Ovary (tissue), 9 donors: ENCODE data around the gene TENM3. TPM values are rescaled to one million over a fixed set of nuclear protein-coding genes. Genes with fewer than 3 reads are reported as not detected.

ENCODE experiments used
- DNase-seq, 5 donors: peaks; one replicate each; pipeline ENCODE4 v3.0.0-alpha.2; 2019 to 2020
- H3K27ac ChIP-seq, 2 donors: fragments of 200-600 bp; one replicate each; pipeline versions ENCODE4 v1.5.1 to v1.8.0; 2019 to 2022
- H3K27me3 ChIP-seq: fragments of 200-600 bp; one replicate; pipeline ENCODE4 v1.8.0; 2022
- H3K36me3 ChIP-seq: fragments of 200-600 bp; sonication (generic); one replicate; pipeline ENCODE4 v1.5.1; 2019
- H3K4me1 ChIP-seq: one replicate; pipeline ENCODE4 v1.8.1; 2013; ENCODE audit warnings: mild to moderate bottlenecking, moderate library complexity; ENCODE audit not compliant: insufficient read depth
- H3K4me3 ChIP-seq: fragments of 200-600 bp; sonication (generic); one replicate; pipeline ENCODE4 v1.5.1; 2017
- H3K9me3 ChIP-seq, 2 donors: fragments of 200-600 bp in 1 of 2; sonication (generic) in 1 of 2; one replicate each; pipeline versions ENCODE4 v1.5.1 to v1.8.1; 2013 to 2019; ENCODE audit warnings: mild to moderate bottlenecking in 1 of 2, moderate library complexity in 1 of 2
- EP300 ChIP-seq: sonication (generic); formaldehyde crosslinking; IDR thresholded peaks from one replicate; pipeline ENCODE4 v1.6.1; 2017; ENCODE audit warnings: antibody characterized with exemption
- POLR2A ChIP-seq: fragments of 450-650 bp; IDR thresholded peaks from one replicate; pipeline ENCODE4 v1.6.1; 2017; ENCODE audit warnings: antibody characterized with exemption, mild to moderate bottlenecking, moderate library complexity
- WGBS, 3 donors: extraction: QIAGEN DNeasy Blood & Tissue Kit in 1 of 3; methylation state at CpG; one replicate each; pipeline versions ENCODE4 v1.1.5 to v1.1.7; 2013 to 2017; 5-methylcytosine and 5-hydroxymethylcytosine counted together
- intact Hi-C, 4 donors: fragments of 100-400 bp; cut with DNase I; formaldehyde crosslinking; loops; one replicate each; pipeline versions ENCODE4 v1.11.0 to v1.15.1; 2022 to 2023
- polyA plus RNA-seq, 2 donors: library from polyadenylated mRNA; stranded (reverse); fragments of 200-250 nt in 1 of 2; fragments of 350-450 nt in 1 of 2; fragmentation: Illumina TruSeq in 1 of 2; extraction: RNeasy Lipid Tissue Mini Kit (QIAGEN cat#74804) in 1 of 2; gene quantifications; one replicate each; pipeline ENCODE4 v1.2.3, GENCODE V29; 2013 to 2014
- total RNA-seq, 7 donors: library from RNA; depleted of rRNA in 2 of 7; stranded (reverse); fragments of >200 nt in 2 of 7; fragmentation: NEBNext Ultra II Directional in 3 of 7; extraction: Animal tissue kit (Norgen Biotek cat#: 25700) in 3 of 7; gene quantifications; one replicate each; pipeline versions ENCODE4 v1.1.0 to v1.2.4, GENCODE V29; 2016 to 2023
- TF ChIP-seq, protein P1 (sequence below), 3 donors: fragments of 450-650 bp in 2 of 3; fragments of 200-600 bp in 1 of 3; IDR thresholded peaks; one replicate each; pipeline versions ENCODE4 v1.5.1 to v1.8.0; 2016 to 2022; ENCODE audit warnings: antibody characterized with exemption in 3 of 3, mild to moderate bottlenecking in 1 of 3
- donor health status: DM: no; HTN: no; CAD: no; lungs with moderate emphysema.
- donor health status: DM: no; HTN: no; CAD: no.
- donor health status: Bipolar disorder and iron deficiency.
- donor health status: DM: yes; HTN: yes; CAD: no.
- donor health status: DM: no; HTN: no; CAD: no.
- donor health status: DM: yes; HTN: yes; CAD: no.

The TENM3 gene
- total and polyA plus RNA-seq, 9 donors = 0.82 to 16.1 (median 5.7) TPM

- TF ChIP-seq, protein P1, sequence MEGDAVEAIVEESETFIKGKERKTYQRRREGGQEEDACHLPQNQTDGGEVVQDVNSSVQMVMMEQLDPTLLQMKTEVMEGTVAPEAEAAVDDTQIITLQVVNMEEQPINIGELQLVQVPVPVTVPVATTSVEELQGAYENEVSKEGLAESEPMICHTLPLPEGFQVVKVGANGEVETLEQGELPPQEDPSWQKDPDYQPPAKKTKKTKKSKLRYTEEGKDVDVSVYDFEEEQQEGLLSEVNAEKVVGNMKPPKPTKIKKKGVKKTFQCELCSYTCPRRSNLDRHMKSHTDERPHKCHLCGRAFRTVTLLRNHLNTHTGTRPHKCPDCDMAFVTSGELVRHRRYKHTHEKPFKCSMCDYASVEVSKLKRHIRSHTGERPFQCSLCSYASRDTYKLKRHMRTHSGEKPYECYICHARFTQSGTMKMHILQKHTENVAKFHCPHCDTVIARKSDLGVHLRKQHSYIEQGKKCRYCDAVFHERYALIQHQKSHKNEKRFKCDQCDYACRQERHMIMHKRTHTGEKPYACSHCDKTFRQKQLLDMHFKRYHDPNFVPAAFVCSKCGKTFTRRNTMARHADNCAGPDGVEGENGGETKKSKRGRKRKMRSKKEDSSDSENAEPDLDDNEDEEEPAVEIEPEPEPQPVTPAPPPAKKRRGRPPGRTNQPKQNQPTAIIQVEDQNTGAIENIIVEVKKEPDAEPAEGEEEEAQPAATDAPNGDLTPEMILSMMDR (IDR thresholded peaks at IDR 0.05) = no peak
- no peak for TF ChIP-seq EP300
- no peak for TF ChIP-seq POLR2A
- Histone ChIP-seq H3K4me3 (no peak overlapping the region), H3K27ac (no peak overlapping the region), H3K36me3 (no peaks in the 10 kb centered on the region), H3K9me3 (no peaks in the 10 kb centered on the region), H3K27me3 (no peaks in the 10 kb centered on the region), H3K4me1 (no peaks in the 10 kb centered on the region)
- intact Hi-C loops = no loop called here
- WGBS, 3 donors = 87 to 93% (median 90%) methylated on average over 6 of the region's 6 CpGs
- no peak for DNase-seq
Measured at GRCh38 chr4:182227611-182228010, 15.6 kb upstream of the TENM3 start.

DNA sequence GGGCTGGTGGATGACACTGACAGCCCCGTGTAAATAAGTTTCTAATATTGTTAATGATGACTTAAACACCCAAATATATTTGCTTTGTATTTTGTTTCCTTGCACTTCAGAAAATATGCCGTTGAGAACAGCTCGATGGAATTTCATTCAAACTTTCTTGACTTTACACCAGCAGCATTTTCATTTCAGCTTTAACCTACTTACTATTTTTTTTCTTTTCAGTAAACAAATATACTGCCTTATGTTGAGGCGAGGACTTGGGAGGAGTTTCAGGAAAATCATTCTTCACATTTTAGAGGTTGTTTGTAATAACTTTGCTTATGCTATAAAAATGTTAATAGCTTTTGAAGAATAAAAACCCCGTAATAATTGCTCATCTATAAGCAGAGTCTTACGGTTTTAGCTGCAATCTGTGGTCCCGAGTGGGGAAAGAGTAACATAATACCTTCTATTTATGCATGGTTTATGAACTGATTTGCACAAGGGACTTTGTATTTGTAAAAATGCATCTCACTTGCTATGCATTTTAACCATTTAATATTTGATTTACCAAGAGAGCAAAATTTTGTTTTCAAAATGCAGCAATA is 14.1 kb upstream of the TENM3 start:
- intact Hi-C loops = no loop called here

GRCh38 chr4:182230256-182230655 is 12.9 kb upstream of the TENM3 start:
- H3K4me1 ChIP-seq = no peaks in the 10 kb centered on the region
- TF ChIP-seq, protein P1 (IDR thresholded peaks at IDR 0.05) = no peak
- TF ChIP-seq EP300 (no peak), POLR2A (no peak)
- no peak overlapping the region for H3K27ac ChIP-seq
- WGBS, 3 donors = 81 to 87% (median 85%) methylated on average over 11 of the region's 11 CpGs
- no peak overlapping the region for H3K4me3 ChIP-seq
- H3K27me3 ChIP-seq = no peaks in the 10 kb centered on the region
- intact Hi-C loops = no loop called here
- H3K36me3 ChIP-seq = no peaks in the 10 kb centered on the region
- no peak for DNase-seq
- H3K9me3 ChIP-seq = no peaks in the 10 kb centered on the region

More for the DNA sequence above, 14.1 kb upstream of the TENM3 start:
- TF ChIP-seq EP300 (no peak), POLR2A (no peak)
- TF ChIP-seq, protein P1 (IDR thresholded peaks at IDR 0.05) = no peak
- H3K4me1 ChIP-seq = no peaks in the 10 kb centered on the region
- H3K27me3 ChIP-seq = no peaks in the 10 kb centered on the region
- no peak overlapping the region for H3K27ac ChIP-seq
- H3K4me3 ChIP-seq = no peak overlapping the region
- no peaks in the 10 kb centered on the region for H3K36me3 ChIP-seq
- 65 to 75% (median 71%) methylated on average over 7 of the region's 7 CpGs for WGBS, 3 donors
- no peaks in the 10 kb centered on the region for H3K9me3 ChIP-seq
- DNase-seq = no peak

- Histone ChIP-seq H3K9me3 (no peaks in the 10 kb centered on the region), H3K4me3 (no peak overlapping the region), H3K27me3 (no peaks in the 10 kb centered on the region), H3K36me3 (no peaks in the 10 kb centered on the region), H3K4me1 (no peaks in the 10 kb centered on the region), H3K27ac (no peak overlapping the region)
- intact Hi-C loops = no loop called here
- WGBS, 3 donors = 61 to 89% (median 67%) methylated on average over 4 of the region's 4 CpGs
- TF ChIP-seq, protein P1 (IDR thresholded peaks at IDR 0.05) = no peak
- TF ChIP-seq POLR2A (no peak), EP300 (no peak)
- no peak for DNase-seq
Measured at GRCh38 chr4:182231080-182231479, 12.1 kb upstream of the TENM3 start.
